ENCODE data around the gene LRIT2. TPM values are rescaled to one million over a fixed set of nuclear protein-coding genes. Genes with fewer than 3 reads are reported as not detected.

Gene LRIT2
- not detected in 2 replicates for total RNA-seq
- long read RNA-seq, result 0 reads

DNA sequence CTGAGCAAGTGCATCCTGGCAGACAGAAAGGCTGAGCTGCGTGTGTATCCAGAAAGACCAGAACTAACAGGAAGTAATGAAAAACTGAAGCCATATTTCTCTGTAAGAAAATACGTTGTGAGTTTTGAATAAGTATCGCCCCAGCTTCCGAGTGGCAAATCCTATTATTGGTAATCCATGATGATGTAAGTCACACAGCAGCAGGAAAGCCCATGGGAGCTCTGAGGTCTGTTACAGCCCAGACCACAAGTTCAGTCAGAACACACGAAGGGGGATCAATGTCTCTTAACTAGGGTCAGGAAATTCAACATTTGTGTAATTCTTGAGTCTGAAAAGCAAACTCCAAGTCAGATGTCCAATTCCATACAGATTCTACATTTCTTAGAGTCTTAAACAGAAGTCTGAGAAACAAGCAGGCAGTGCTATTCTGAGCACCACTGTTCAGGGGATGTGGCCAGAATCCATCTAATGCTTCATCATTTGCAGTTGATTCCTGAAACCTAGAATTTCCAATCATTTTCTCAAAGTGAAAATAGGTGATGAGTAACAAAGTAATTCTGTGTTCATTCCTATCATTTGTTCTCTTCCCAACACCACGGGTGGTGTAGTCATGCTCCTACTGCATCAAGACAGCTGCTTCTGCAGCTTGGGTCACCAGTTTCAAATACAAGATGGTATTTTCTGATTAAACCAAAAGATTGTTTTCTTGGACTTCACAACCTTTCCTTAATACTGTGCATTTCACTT lies at the start of gene LRIT2:
TSS of gene LRIT2 (minus strand) at position 118 of the 747 bp plus-strand sequence. CDS start at position 94, 24 bp downstream.
- TF ChIP-seq CTCF (conservative IDR thresholded peaks at IDR 0.05), result no peak
- Mint-ChIP-seq H3K36me3 (ENCODE audit: low read depth) (no peaks in the 10 kb centered on the region), H3K9me3 (no peaks in the 10 kb centered on the region), H3K4me1 (no peaks in the 10 kb centered on the region), H3K4me3 (no peak within 1 kb of the TSS), H3K27me3 (ENCODE audit: low read depth) (peaks cover 50% of the 10 kb centered on the region), H3K27ac (ENCODE audit: unreplicated experiment) (no peak within 1 kb of the TSS)
- no peak for DNase-seq (ENCODE audit: low read depth, low spot score)

DNA sequence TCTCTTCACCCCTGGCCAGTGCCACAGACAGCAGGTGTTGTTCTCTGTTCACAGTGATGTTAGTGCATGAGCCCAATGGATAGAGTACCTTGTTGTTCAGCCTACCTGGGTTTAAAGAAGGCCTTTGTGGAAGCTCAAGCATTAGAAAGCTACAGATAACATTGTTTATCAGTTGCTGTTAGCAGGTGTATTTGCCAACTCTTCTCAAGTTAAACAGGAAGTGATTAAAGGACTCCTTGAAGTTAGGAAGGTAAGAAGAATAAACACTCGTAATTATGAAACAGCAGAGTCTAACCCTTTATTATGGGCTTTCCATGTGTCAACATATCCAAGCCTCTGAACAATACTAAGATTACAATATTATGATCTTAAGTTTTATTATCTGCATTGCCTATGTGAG lies 45.4 kb upstream of the LRIT2 start:
- H3K9me3 Mint-ChIP-seq, result no peaks in the 10 kb centered on the region
- H3K27me3 Mint-ChIP-seq (ENCODE audit: low read depth), result peaks cover 11% of the 10 kb centered on the region
- H3K4me3 Mint-ChIP-seq, result no peak overlapping the region
- H3K4me1 Mint-ChIP-seq, result no peaks in the 10 kb centered on the region
- no peaks in the 10 kb centered on the region for H3K36me3 Mint-ChIP-seq (ENCODE audit: low read depth)
- no peak overlapping the region for H3K27ac Mint-ChIP-seq (ENCODE audit: unreplicated experiment)
- TF ChIP-seq CTCF (conservative IDR thresholded peaks at IDR 0.05), result no peak
- DNase-seq (ENCODE audit: low read depth, low spot score), result no peak

GRCh38 chr10:84269773-84270172 lies 44.4 kb upstream of the LRIT2 start:
- H3K4me3 Mint-ChIP-seq, result no peak overlapping the region
- H3K27me3 Mint-ChIP-seq (ENCODE audit: low read depth), result peaks cover 11% of the 10 kb centered on the region
- no peaks in the 10 kb centered on the region for H3K36me3 Mint-ChIP-seq (ENCODE audit: low read depth)
- H3K27ac Mint-ChIP-seq (ENCODE audit: unreplicated experiment), result no peak overlapping the region
- DNase-seq (ENCODE audit: low read depth, low spot score), result no peak
- H3K9me3 Mint-ChIP-seq, result no peaks in the 10 kb centered on the region
- H3K4me1 Mint-ChIP-seq, result peaks cover 1% of the 10 kb centered on the region
- TF ChIP-seq CTCF (conservative IDR thresholded peaks at IDR 0.05), result no peak

DNA sequence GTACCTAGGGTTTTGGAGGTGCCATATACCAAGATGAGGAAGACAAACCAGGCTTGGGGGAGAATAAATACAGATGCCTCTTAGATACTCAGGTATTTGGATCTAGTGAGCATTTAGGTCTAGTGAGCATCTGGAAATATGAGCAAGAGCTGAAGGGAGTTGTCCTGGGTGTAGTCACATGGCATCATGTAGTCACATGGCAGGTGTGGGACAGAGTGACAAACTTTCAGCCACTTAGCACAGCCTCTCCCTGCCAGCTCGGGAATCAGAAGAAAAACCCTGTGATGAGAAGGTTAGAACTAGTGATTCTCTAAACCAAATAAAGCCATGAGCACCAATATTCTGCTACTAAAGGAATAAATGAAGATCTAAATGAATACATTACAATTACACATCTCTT lies 43.8 kb upstream of the LRIT2 start:
- Mint-ChIP-seq H3K27ac (ENCODE audit: unreplicated experiment) (no peak overlapping the region), H3K27me3 (ENCODE audit: low read depth) (peaks cover 15% of the 10 kb centered on the region), H3K4me3 (no peak overlapping the region), H3K9me3 (no peaks in the 10 kb centered on the region), H3K4me1 (peaks cover 6% of the 10 kb centered on the region), H3K36me3 (ENCODE audit: low read depth) (no peaks in the 10 kb centered on the region)
- DNase-seq (ENCODE audit: low read depth, low spot score), result no peak
- no peak for TF ChIP-seq CTCF (conservative IDR thresholded peaks at IDR 0.05)

GRCh38 chr10:84267503-84268126 lies 42.3 kb upstream of the LRIT2 start:
- DNase-seq (ENCODE audit: low read depth, low spot score), result peak; percentile 42
- Mint-ChIP-seq H3K27me3 (ENCODE audit: low read depth) (peaks cover 24% of the 10 kb centered on the region), H3K9me3 (no peaks in the 10 kb centered on the region), H3K27ac (ENCODE audit: unreplicated experiment) (no peak overlapping the region), H3K36me3 (ENCODE audit: low read depth) (no peaks in the 10 kb centered on the region), H3K4me3 (no peak overlapping the region), H3K4me1 (peaks cover 6% of the 10 kb centered on the region)
- peak; percentile 63 for TF ChIP-seq CTCF (conservative IDR thresholded peaks at IDR 0.05)
